Endothelial cell (in vitro differentiated cells): Measurements from ENCODE around the gene ZFYVE27. TPM values are rescaled to one million over a fixed set of nuclear protein-coding genes. Genes with fewer than 3 reads are reported as not detected.

Source experiments
- DNase-seq: peaks from one replicate; pipeline ENCODE4 v3.0.0; 2021; ENCODE audit warnings: low spot score
- H3K27ac Mint-ChIP-seq: one replicate; pipeline ENCODE4 v1.8.0; 2021; ENCODE audit warnings: mixed read lengths, inconsistent platforms; ENCODE audit not compliant: unreplicated experiment
- H3K27me3 Mint-ChIP-seq: one replicate; pipeline ENCODE4 v1.8.0; 2021; ENCODE audit warnings: mild to moderate bottlenecking, moderate library complexity, mixed read lengths, inconsistent platforms; ENCODE audit not compliant: unreplicated experiment
- H3K36me3 Mint-ChIP-seq: one replicate; pipeline ENCODE4 v1.8.0; 2021; ENCODE audit warnings: mild to moderate bottlenecking, low read depth, mixed read lengths, inconsistent platforms; ENCODE audit not compliant: unreplicated experiment
- H3K4me1 Mint-ChIP-seq: one replicate; pipeline ENCODE4 v1.8.0; 2021; ENCODE audit warnings: mild to moderate bottlenecking, mixed read lengths, inconsistent platforms; ENCODE audit not compliant: unreplicated experiment
- H3K4me3 Mint-ChIP-seq: one replicate; pipeline ENCODE4 v1.8.0; 2021; ENCODE audit warnings: mild to moderate bottlenecking, mixed read lengths, inconsistent platforms; ENCODE audit not compliant: unreplicated experiment
- H3K9me3 Mint-ChIP-seq: one replicate; pipeline ENCODE4 v1.8.0; 2021; ENCODE audit warnings: mixed read lengths, inconsistent platforms; ENCODE audit not compliant: unreplicated experiment
- CTCF ChIP-seq: fragments of 200-600 bp; sonication (generic); IDR thresholded peaks from one replicate; pipeline ENCODE4 v1.5.0; 2021; ENCODE audit warnings: antibody characterized with exemption; ENCODE audit not compliant: unreplicated experiment
- total RNA-seq: library from RNA; stranded (reverse); fragmentation: NEBNext Ultra II Directional; extraction: Animal tissue kit (Norgen Biotek cat#: 25700); gene quantifications from one replicate; pipeline ENCODE4 v1.2.1, GENCODE V29; 2021; ENCODE audit not compliant: unreplicated experiment

The ZFYVE27 gene
- total RNA-seq, 1 donor from 2014 or later: 19.2 TPM

DNA sequence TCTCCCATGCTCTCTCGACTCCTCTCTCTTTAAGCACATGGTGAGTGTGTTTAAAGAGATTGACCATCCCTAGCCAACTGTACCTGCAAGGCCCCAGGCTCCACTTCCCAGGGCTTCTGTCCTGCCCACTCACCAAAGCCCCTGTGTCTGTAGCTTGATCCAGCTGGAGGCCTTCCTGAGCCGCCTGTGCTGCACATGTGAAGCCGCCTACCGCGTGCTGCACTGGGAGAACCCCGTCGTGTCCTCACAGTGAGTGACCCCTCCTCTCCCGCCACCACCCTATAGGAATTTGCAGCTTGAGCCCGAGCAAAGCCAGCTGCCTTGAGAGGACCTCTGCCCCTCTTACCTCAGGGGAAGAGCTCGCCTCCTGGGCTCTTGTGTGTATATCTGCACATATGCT, 11.2 kb downstream of the ZFYVE27 start:
- Mint-ChIP-seq H3K4me1 (peaks cover 3% of the 10 kb centered on the region), H3K4me3 (no peak overlapping the region), H3K27me3 (peaks cover 4% of the 10 kb centered on the region), H3K27ac (no peak overlapping the region), H3K36me3 (peaks cover 37% of the 10 kb centered on the region), H3K9me3 (no peaks in the 10 kb centered on the region)
- no peak for TF ChIP-seq CTCF
- no peak for DNase-seq

DNA sequence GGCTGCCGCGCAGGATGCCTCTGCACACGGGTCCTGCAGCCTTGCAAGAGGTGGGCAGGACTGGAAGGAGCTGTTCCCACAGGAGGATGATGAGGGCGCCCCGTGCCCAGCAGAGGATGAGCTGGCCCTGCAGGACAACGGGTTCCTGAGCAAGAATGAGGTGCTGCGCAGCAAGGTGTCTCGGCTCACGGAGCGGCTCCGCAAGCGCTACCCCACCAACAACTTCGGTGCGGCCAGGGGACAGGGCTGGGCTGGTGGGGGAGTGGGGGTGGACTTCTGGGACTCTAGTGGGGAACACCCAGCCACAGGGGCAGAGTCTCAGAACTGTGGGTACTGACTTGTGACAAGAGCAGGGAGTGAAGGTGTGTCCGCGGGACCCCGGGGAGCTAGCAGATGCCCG, 16.0 kb downstream of the ZFYVE27 start:
- Mint-ChIP-seq H3K36me3 (peaks cover 48% of the 10 kb centered on the region), H3K4me3 (no peak overlapping the region), H3K9me3 (no peaks in the 10 kb centered on the region), H3K27ac (no peak overlapping the region), H3K4me1 (no peaks in the 10 kb centered on the region), H3K27me3 (peaks cover 4% of the 10 kb centered on the region)
- no peak for DNase-seq
- TF ChIP-seq CTCF: no peak

- no peak for TF ChIP-seq CTCF
- Mint-ChIP-seq H3K27ac (no peak overlapping the region), H3K9me3 (no peaks in the 10 kb centered on the region), H3K4me3 (no peak overlapping the region), H3K36me3 (peaks cover 44% of the 10 kb centered on the region), H3K4me1 (no peaks in the 10 kb centered on the region), H3K27me3 (peaks cover 2% of the 10 kb centered on the region)
- DNase-seq: no peak
Measured at GRCh38 chr10:97754726-97755125, 17.8 kb downstream of the ZFYVE27 start.

- peaks cover 39% of the 10 kb centered on the region for H3K36me3 Mint-ChIP-seq
- H3K27ac Mint-ChIP-seq: no peak overlapping the region
- TF ChIP-seq CTCF: no peak
- no peaks in the 10 kb centered on the region for H3K4me1 Mint-ChIP-seq
- DNase-seq: no peak
- H3K4me3 Mint-ChIP-seq: no peak overlapping the region
- no peaks in the 10 kb centered on the region for H3K9me3 Mint-ChIP-seq
- peaks cover 2% of the 10 kb centered on the region for H3K27me3 Mint-ChIP-seq
Measured at GRCh38 chr10:97755718-97756117, 18.8 kb downstream of the ZFYVE27 start.

- H3K4me1 Mint-ChIP-seq: no peaks in the 10 kb centered on the region
- no peaks in the 10 kb centered on the region for H3K9me3 Mint-ChIP-seq
- no peak overlapping the region for H3K4me3 Mint-ChIP-seq
- no peak for TF ChIP-seq CTCF
- peaks cover 2% of the 10 kb centered on the region for H3K27me3 Mint-ChIP-seq
- no peak overlapping the region for H3K27ac Mint-ChIP-seq
- H3K36me3 Mint-ChIP-seq: peaks cover 40% of the 10 kb centered on the region
- DNase-seq: no peak
Measured at GRCh38 chr10:97757471-97757870, 20.5 kb downstream of the ZFYVE27 start.
